ENCODE results near the gene RAB4B. TPM values are rescaled to one million over a fixed set of nuclear protein-coding genes. Genes with fewer than 3 reads are reported as not detected.
"Not testable (repeated sequence)": the region's sequence is repeated elsewhere in the genome, so short reads cannot be mapped to it uniquely, and the experiment has no call there.

RAB4B gene
- total RNA-seq, 1 donor from 2014 or later = 13.3 TPM

DNA sequence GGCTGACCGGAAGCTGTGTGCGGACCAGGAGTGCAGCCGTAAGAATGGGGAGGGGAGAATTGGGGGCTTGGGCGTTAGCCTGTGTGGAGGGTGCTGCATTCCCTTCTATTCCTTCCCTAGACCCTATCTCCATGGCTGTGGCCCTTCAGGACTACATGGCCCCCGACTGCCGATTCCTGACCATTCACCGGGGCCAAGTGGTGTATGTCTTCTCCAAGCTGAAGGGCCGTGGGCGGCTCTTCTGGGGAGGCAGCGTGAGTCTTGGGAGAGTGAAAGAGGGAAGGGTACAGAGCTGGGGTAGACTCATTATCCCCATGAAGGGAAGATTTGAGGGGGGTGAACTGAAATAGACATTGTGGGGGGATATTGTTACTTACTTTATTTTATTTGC, 2.4 kb upstream of the RAB4B start:
- DNase-seq (ENCODE audit: missing footprints) (no peak), ATAC-seq (no peak)
- intact Hi-C loops (cut with DNase I) = no loop called here

DNA sequence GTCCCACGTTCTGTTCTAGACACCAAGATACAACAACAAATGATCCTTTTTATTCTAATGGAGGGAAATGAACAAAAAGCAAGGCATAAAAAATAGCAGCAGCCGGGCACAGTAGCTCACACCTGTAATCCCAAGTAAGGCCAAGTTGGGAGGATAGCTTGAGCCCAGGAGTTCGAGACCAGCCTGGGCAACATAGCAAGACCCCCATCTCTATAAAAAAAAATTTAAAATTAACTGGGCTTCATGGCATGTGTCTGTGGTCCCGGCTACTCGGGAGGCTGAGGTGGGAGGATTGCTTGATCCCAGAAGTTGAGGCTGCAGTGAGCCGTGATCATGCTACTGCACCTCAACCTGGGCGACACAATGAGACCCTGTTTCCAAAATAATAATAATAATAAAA, 1.7 kb upstream of the RAB4B start:
- no peak for DNase-seq (ENCODE audit: missing footprints)
- no peak for ATAC-seq
- intact Hi-C loops (cut with DNase I) = no loop called here

GRCh38 chr19:40776932-40777644, 959 bp upstream of the RAB4B start:
- intact Hi-C loops (cut with DNase I) = no loop called here
- peak; percentile 91 for DNase-seq (ENCODE audit: missing footprints)
- peak; percentile 86 for ATAC-seq

DNA sequence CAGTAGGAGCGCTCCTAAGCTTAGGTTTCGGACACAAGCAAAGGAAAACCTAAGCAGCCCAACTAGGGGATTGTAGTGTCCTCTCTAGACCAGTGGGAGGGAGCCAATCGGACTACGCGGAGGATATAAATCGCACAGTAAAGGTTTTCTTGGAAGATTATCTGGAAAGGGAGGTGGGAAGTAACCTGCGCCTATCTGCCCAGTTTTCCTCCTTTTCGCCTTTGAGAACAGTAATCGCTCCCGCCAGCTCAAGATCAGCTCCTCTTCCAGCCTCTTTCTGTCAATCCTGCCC, 456 bp upstream of the RAB4B start:
- intact Hi-C loops (cut with DNase I) = no loop called here
- DNase-seq (ENCODE audit: missing footprints) (no peak), ATAC-seq (no peak)

- DNase-seq (ENCODE audit: missing footprints) (no peak), ATAC-seq (no peak)
- intact Hi-C loops (cut with DNase I) = loop anchor here (1.0 kb wide), 1 partner anchor 20 kb away; no protein-coding TSS in a partner anchor
These were observed 748 bp downstream of the RAB4B start for GRCh38 chr19:40778706-40779284.

- no peak for ATAC-seq
These were observed 2.5 kb downstream of the RAB4B start for GRCh38 chr19:40780582-40780981.

DNA sequence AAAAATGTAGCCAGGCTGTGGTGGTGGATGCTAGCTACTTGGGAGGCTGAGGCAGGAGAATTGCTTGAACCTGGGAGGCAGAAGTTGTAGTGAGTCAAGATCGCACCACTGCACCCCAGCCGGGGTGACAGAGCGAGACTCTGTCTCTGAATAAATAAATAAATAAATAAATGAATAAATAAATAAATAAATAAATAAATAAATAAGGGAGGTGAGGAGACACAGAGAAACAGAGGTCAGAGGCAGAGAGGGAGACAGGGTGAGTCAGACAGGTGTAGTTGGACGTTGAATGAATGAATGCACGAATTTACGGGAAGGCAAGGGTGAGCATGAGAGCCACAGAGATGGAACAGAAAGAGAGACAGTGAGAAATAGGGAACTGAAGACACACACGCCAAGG, 3.1 kb downstream of the RAB4B start:
- ATAC-seq = no peak
- DNase-seq (ENCODE audit: missing footprints) = no peak
- intact Hi-C loops (cut with DNase I) = no loop called here

More at GRCh38 chr19:40780582-40780981, 2.5 kb downstream of the RAB4B start:
- intact Hi-C loops (cut with DNase I) = no loop called here
- no peak for DNase-seq (ENCODE audit: missing footprints)

- ATAC-seq = no peak
- intact Hi-C loops (cut with DNase I) = no loop called here
- DNase-seq (ENCODE audit: missing footprints) = no peak
These were observed 5.7 kb downstream of the RAB4B start for GRCh38 chr19:40783711-40784110.

- intact Hi-C loops (cut with DNase I); DNase-seq (ENCODE audit: missing footprints); ATAC-seq: not testable (repeated sequence)
These were observed 6.1 kb downstream of the RAB4B start for GRCh38 chr19:40784146-40784545.

- intact Hi-C loops (cut with DNase I) = no loop called here
- no peak for ATAC-seq
These were observed 7.5 kb downstream of the RAB4B start for GRCh38 chr19:40785526-40785925.

DNA sequence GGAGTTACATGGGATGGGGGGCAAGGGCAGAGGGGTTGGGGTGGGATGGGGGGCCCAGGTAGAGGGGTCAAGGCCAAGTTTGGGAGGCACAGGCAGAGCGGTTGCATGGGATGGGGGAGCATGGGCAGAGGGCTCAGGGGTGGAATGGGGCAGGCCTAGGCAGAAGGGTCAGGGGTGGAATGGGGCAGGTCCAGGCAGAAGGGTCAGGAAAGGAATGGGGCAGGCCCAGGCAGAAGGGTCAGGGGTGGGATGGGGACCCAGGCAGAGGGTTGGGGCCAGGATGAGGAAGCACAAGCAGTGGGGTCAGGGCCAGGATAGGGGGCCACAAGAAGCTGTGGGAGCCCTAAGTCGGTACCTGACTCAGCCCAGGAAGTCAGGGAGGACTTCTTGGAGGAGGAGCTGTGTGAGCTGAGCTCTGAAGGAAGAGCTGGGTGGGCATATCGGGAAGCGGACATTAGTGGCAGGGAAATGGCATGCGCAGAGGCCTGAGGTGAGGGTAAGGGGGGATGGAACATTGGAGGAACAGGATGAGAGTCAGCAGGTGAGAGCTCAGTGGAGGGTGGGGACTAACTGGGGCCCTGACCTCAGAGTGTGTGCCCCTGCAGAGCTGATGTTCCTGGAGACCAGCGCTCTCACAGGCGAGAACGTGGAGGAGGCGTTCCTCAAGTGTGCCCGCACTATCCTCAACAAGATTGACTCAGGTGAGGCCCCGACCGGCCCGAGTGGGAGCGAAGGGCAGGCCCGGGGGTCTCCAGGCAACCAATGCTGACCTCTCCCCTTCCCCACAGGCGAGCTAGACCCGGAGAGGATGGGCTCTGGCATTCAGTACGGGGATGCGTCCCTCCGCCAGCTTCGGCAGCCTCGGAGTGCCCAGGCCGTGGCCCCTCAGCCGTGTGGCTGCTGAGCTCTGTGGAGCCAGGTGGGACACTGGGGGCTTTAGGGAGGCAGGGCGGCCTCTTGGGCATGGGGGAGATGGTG, 8.3 kb downstream of the RAB4B start:
- DNase-seq (ENCODE audit: missing footprints) (no peak), ATAC-seq (no peak)
- intact Hi-C loops (cut with DNase I) = no loop called here

More at GRCh38 chr19:40785526-40785925, 7.5 kb downstream of the RAB4B start:
- DNase-seq (ENCODE audit: missing footprints) = no peak

DNA sequence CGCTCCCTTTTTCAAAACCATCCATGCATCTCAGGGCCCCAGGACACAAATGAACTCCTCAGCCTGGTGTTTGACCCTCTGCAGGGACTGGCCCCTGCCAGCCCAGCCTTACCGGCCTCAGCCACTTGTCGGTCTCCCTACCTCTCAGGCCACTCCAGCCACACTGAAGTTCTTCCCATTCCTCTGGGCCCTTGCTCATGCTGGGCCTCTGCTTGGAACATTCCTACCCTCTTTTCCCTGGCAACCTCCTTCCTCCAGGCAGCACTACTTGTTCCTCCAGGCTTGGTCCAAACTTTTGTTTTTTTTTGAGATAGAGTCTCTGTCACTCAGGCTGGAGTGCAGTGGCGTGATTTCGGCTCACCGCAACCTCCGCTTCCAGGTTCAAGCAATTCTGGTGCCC, 13.3 kb downstream of the RAB4B start:
- ATAC-seq = no peak
- intact Hi-C loops (cut with DNase I) = no loop called here
- no peak for DNase-seq (ENCODE audit: missing footprints)

DNA sequence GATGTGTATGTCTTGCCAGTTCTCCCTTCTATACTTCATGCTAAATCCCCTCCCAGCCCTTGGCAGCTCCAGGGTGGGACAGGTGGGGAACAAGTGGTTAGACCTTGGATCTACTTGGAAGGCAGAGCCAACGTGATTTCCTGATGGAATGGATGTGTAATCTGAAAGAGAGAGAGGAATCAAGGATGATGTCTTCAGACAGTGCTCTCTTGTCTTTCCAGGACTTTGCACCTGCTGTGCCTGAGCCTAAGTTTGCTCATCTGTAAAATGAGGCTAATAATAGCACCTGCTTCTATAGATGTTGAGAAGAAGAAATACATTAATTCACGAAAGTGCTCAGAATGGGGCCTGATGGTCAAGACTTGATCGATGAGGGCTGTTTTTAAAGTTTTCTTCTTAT, 13.9 kb downstream of the RAB4B start:
- DNase-seq (ENCODE audit: missing footprints) (no peak), ATAC-seq (no peak)
- intact Hi-C loops (cut with DNase I) = no loop called here

GRCh38 chr19:40797166-40797962, 19.3 kb downstream of the RAB4B start:
- ATAC-seq (no peak), DNase-seq (ENCODE audit: missing footprints) (no peak)
- intact Hi-C loops (cut with DNase I) = no loop called here

- DNase-seq (ENCODE audit: missing footprints) (peak; percentile 84), ATAC-seq (peak; percentile 24)
- intact Hi-C loops (cut with DNase I) = loop anchor here (1.0 to 2.0 kb wide), 3 partner anchors 20 to 81 kb away; partner anchors contain the start of genes ACTMAP, COQ8B, ITPKC and RAB4B
These were observed 20.1 kb downstream of the RAB4B start for GRCh38 chr19:40797963-40798682.

DNA sequence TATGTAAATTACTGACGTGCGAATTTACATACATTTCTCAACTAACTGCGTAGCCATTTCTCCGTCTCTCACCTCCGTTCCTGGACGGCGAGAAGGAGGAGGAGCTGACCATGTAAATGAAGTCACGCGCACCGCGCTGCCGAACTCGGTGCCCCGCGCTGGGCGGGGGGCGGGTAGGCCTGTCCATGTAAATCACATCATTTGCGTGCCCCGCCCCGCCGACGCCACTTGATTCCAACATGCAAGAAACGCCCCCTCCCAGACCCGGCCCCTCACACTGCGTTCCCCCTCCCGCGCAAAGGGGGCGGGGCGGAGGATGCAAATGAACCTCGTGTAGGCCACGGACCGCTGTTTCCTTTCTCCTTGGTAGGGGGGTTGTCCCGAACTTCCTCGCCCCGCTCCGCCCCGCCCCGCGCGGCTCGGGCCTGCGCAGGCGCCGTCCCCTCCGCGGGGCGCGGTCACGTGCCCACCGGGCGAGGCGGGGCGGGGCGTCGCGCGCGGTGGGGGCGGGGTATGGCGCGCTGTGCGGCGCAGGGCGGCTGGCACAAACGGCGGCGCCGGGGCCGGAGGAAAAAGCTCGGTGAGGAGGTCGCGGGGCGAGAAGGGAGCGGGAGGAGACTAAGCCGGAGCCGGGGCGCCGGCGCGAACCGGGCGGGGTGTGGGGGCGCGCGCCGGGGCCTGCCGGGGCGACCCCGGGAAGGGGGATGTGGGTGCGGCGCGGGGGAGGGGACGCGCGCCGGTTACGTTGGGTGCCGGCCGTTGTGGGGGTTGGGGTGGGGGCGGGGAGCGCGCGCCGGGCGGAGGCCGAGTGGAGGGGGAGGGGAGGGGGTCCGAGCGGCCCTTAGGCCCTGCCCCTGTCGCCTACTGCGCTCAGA, 20.9 kb downstream of the RAB4B start, which contains the start of gene EGLN2:
EGLN2 (plus strand) TSS at position 509 of the 875 bp plus-strand sequence. CDS start 1,382 bp downstream, outside the sequence.
- ATAC-seq = peak; percentile 91
- intact Hi-C loops (cut with DNase I) = loop anchor here (1.0 to 2.0 kb wide), 3 partner anchors 21 to 82 kb away; partner anchors contain the start of genes ACTMAP, COQ8B, ITPKC and RAB4B

More for the DNA sequence above, 20.9 kb downstream of the RAB4B start, which contains the start of gene EGLN2:
- peak; percentile 100 for DNase-seq (ENCODE audit: missing footprints)
